SK-N-SH treated with all-trans-retinoic acid at 6 μM for 48 hours (cell line): ENCODE measurements around the gene POLD4.

ENCODE experiments used
- ARNTL ChIP-seq: fragments of 450-650 bp; formaldehyde crosslinking; IDR thresholded peaks from 2 replicates; pipeline ENCODE4 v1.5.0; 2020; ENCODE audit warnings: low read depth, mild to moderate bottlenecking, moderate library complexity, borderline replicate concordance
- ESRRG ChIP-seq: fragments of 250-450 bp; sonication (Bioruptor Pico); IDR thresholded peaks from 2 replicates; pipeline ENCODE4 v1.6.1; 2021; ENCODE audit warnings: mild to moderate bottlenecking
- ZFP3 ChIP-seq: fragments of 250-450 bp; sonication (Bioruptor Pico); IDR thresholded peaks from 2 replicates; pipeline ENCODE4 v1.5.0; 2020; ENCODE audit warnings: mild to moderate bottlenecking, moderate library complexity

- TF ChIP-seq ESRRG (CRISPR knock-in tag) (no peak), ZFP3 (CRISPR knock-in tag) (no peak), ARNTL (CRISPR knock-in tag) (no peak)
Measured at GRCh38 chr11:67364169-67364568, 10.8 kb upstream of the POLD4 start.
